SHP77 treated with DMSO at 0.1 percent for 48 hours (cell line): ENCODE results near the gene HYPK.
"Not testable (repeated sequence)": the region's sequence is repeated elsewhere in the genome, so short reads cannot be mapped to it uniquely, and the experiment has no call there.

Experiments used
- DNase-seq: peaks from one replicate; lab custom pipeline; 2025; lab: John Stamatoyannopoulos, UW

The HYPK gene

GRCh38 chr15:43795997-43796396 is 4.4 kb upstream of the HYPK start:
- DNase-seq = no peak

- DNase-seq = no peak
Observed at GRCh38 chr15:43796566-43796965, 3.8 kb upstream of the HYPK start.

GRCh38 chr15:43799209-43799944 is 1.0 kb upstream of the HYPK start:
- peak; percentile 77 for DNase-seq

- no peak for DNase-seq
Observed at GRCh38 chr15:43799945-43800285, 484 bp upstream of the HYPK start, which contains the start of gene SERINC4. TSS of gene SERINC4 (minus strand) at chr15:43800220. CDS start at chr15:43799986, 234 bp downstream.

GRCh38 chr15:43802676-43803075 is 2.3 kb downstream of the HYPK start:
- not testable (repeated sequence) for DNase-seq

GRCh38 chr15:43808435-43808950 is 8.1 kb downstream of the HYPK start:
- no peak for DNase-seq

- no peak for DNase-seq
Observed at GRCh38 chr15:43808960-43809678, 8.7 kb downstream of the HYPK start.

GRCh38 chr15:43815064-43815463 is 14.7 kb downstream of the HYPK start:
- not testable (repeated sequence) for DNase-seq

GRCh38 chr15:43821505-43821904 is 21.1 kb downstream of the HYPK start:
- no peak for DNase-seq

- DNase-seq = peak; percentile 93
Observed at GRCh38 chr15:43824302-43825246, 24.2 kb downstream of the HYPK start, which contains the start of gene MFAP1. TSS of gene MFAP1 (minus strand) at chr15:43824690. CDS start at chr15:43824569, 121 bp downstream.

GRCh38 chr15:43825305-43825704 is 24.9 kb downstream of the HYPK start:
- DNase-seq = not testable (repeated sequence)

- DNase-seq = no peak
Observed at GRCh38 chr15:43826029-43826507, 25.7 kb downstream of the HYPK start.

- DNase-seq = peak; percentile 50
Observed at GRCh38 chr15:43826508-43827341, 26.3 kb downstream of the HYPK start, which contains the start of gene WDR76. TSS of gene WDR76 (plus strand) at chr15:43827002. CDS start at chr15:43827033, 31 bp downstream.

GRCh38 chr15:43828061-43828657 is 27.8 kb downstream of the HYPK start:
- no peak for DNase-seq

- DNase-seq = not testable (repeated sequence)
Observed at GRCh38 chr15:43829951-43830540, 29.6 kb downstream of the HYPK start.

GRCh38 chr15:43830691-43831275 is 30.4 kb downstream of the HYPK start:
- not testable (repeated sequence) for DNase-seq

- DNase-seq = not testable (repeated sequence)
Observed at GRCh38 chr15:43831519-43832052, 31.2 kb downstream of the HYPK start.

GRCh38 chr15:43832485-43832884 is 32.1 kb downstream of the HYPK start:
- DNase-seq = not testable (repeated sequence)

- no peak for DNase-seq
Observed at GRCh38 chr15:43845421-43845820, 45.0 kb downstream of the HYPK start.
